PC-3 (cell line): ENCODE data around the gene LAMA2.

Source experiments
- EZH2 ChIP-seq: fragments of 300-600 bp; sonication (generic); IDR thresholded peaks from one replicate; pipeline ENCODE4 v1.6.1; 2017; ENCODE audit warnings: antibody characterized with exemption, mild to moderate bottlenecking, low read length; ENCODE audit not compliant: unreplicated experiment
- TF ChIP-seq, protein P1 (sequence below): fragments of 300-600 bp; sonication (generic); conservative IDR thresholded peaks from 2 replicates; pipeline ENCODE4 v1.5.1; 2017; ENCODE audit warnings: antibody characterized with exemption, low read depth, mild to moderate bottlenecking, low read length

DNA sequence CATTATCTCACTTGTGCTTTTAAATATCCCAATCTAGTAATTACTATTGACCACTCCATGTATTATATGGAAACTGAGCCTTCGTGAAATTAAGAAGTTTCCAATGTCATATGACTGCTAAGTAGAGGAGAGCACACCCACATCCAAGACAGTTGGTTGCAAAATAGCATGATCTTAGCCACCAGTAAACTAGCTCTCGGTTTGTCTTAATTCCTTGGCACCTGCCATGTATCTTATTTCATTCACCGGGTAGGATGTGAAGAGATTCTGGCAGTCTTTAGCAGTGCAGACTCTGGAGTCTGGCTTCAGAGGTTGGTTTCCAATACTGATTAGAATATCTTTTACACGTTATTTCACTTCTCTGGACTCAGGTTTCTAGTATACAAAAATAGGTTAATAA is 270.3 kb downstream of the LAMA2 start:
- no peak for TF ChIP-seq EZH2
- TF ChIP-seq, protein P1, sequence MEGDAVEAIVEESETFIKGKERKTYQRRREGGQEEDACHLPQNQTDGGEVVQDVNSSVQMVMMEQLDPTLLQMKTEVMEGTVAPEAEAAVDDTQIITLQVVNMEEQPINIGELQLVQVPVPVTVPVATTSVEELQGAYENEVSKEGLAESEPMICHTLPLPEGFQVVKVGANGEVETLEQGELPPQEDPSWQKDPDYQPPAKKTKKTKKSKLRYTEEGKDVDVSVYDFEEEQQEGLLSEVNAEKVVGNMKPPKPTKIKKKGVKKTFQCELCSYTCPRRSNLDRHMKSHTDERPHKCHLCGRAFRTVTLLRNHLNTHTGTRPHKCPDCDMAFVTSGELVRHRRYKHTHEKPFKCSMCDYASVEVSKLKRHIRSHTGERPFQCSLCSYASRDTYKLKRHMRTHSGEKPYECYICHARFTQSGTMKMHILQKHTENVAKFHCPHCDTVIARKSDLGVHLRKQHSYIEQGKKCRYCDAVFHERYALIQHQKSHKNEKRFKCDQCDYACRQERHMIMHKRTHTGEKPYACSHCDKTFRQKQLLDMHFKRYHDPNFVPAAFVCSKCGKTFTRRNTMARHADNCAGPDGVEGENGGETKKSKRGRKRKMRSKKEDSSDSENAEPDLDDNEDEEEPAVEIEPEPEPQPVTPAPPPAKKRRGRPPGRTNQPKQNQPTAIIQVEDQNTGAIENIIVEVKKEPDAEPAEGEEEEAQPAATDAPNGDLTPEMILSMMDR, result no peak
